Stimulated activated CD4-positive, alpha-beta T cell treated with anti-CD3 and anti-CD28 coated beads, Interleukin-12 subunit alpha, Interleukin-12 subunit beta, amount 100 ng/mL, for 48 hours (primary cell): Measurements from ENCODE around the gene TEX54.
"Not testable (repeated sequence)": the region's sequence is repeated elsewhere in the genome, so short reads cannot be mapped to it uniquely, and the experiment has no call there.

Experiments used
- DNase-seq, 3 donors: peaks; one replicate each; pipeline ENCODE4 v3.0.0-alpha.2; 2020; ENCODE audit warnings: low read depth in 2 of 3, low spot score in 1 of 3

Gene TEX54

DNA sequence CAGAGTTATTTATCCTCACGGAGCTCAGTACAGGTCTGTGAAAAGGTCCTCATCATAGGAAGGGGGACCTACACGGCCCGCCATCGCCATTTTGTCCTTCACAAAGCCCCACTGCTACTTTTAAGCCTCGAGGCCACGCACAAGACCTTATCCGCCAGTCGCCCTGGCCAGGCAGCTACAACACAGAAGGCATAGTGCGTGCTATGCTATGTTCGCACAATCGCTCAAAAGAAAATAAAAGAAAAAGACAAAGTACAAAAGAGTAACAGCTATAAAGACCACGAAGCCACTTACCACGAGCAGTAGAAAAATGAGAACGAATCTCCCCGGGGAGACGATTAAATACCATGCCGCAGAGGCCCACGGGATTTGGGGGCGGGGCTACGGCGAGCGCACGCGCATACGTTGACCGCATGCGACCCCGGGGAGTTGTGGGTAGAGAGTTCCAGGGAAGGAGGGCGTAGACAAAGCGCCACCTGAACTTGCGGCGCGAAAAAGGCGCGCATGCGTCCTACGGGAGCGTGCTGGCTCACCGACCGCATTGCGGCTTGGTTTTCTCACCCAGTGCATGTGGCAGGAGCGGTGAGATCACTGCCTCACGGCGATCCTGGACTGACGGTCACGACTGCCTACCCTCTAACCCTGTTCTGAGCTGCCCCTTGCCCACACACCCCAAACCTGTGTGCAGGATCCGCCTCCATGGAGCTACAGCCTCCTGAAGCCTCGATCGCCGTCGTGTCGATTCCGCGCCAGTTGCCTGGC, 23.1 kb upstream of the TEX54 start:
- DNase-seq = peak; percentile 96 to 99 (median 98)

DNA sequence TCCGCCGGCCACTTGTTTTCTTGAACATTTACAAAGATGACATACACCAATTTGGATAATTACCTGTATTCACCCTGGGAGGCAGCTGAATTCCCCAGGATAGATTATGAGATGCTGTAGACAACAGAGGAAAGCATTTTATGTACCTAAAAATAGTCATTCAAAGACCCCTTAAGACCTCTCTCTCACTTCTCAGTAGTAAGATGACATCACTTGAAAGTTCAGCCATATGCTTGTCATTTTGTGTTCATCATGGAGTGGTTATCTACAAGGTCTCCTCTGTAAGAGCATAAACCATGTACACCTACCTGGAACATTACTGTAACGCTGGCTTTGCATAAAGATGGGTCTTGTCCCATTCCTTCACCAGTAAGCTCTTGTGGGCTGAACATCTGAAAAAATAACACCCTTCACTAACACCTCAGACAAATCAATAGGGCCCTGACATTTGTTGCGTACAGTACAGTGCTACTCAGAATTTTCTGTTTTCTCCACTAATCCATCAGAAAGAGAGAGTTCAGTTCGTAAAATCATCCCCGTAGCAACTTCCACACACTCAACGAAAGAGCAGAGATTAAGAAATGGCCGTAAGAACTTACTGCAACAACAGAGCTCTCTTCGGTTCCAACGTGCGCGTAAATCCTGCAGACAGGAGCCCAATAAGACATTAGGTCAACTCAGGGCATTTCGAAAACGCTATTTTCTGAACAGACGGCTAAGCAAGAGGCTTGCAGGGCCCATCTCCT, 22.4 kb upstream of the TEX54 start:
- DNase-seq = no peak

DNA sequence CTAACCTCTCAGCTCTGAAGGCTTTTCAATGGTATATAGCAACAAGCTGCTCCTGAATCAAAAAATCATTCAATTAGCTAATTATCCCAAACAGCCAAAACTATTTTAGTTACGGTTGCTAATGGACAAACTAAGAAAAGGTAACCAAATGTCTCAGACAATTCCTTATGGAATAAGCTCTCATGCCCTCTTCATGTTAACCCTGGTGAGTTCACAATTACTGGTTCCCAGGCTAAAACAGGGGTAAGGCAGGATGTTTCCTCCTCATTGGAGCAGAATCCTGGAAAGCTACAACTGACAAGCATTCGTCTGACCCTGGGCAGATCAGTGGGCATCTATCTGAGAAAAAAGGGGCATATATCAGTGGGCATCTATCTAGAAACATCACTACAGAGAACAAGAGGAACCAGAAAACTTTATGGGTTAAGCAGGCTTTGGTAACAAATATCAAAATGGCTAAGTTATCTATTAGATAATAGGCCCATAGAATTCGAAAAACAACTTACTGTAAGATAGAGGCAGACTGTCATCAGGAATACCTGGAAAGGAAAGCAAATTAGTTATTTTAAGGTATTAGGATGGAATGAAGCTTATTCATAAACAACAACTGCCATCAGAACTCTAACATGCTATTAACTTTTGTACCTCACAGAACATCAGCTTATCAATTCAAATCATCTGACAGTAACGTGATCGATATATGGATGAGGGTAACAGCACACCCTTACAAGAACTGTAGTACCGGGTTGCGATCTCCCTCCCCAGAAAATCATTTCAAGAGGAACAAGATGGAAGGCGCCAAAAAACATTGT, 21.6 kb upstream of the TEX54 start:
- DNase-seq = no peak

DNA sequence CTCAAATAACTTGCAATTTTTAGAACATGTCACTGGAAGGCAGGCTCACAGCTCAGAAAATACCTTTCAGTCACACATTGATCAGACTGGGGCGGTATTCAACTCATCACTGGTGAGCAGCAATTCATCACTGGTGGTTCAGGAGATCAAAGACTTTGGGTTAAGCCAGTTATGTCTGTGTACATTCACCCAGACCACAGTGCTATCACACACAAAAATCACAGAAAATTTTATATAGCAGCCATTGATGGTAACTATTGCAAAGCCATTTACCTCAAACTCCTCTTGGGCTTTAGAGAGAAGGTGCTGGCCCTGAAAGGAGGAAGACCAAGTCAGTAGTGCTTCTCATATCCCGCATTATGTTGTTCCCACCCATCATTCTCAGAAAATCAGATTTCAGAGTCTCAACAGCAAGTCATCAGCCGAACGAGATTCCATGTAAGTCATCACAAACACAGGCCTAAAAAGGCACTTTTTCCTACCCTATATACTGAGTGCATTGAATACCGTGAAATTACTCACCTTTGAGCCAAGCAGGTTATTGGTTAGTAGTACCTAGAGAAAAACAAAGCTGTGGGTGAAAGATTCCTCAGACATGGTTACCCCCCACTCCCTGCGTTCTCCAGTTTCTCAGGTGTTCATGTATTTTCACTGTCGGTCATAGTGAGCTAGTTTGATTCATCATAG, 20.8 kb upstream of the TEX54 start:
- no peak for DNase-seq

DNA sequence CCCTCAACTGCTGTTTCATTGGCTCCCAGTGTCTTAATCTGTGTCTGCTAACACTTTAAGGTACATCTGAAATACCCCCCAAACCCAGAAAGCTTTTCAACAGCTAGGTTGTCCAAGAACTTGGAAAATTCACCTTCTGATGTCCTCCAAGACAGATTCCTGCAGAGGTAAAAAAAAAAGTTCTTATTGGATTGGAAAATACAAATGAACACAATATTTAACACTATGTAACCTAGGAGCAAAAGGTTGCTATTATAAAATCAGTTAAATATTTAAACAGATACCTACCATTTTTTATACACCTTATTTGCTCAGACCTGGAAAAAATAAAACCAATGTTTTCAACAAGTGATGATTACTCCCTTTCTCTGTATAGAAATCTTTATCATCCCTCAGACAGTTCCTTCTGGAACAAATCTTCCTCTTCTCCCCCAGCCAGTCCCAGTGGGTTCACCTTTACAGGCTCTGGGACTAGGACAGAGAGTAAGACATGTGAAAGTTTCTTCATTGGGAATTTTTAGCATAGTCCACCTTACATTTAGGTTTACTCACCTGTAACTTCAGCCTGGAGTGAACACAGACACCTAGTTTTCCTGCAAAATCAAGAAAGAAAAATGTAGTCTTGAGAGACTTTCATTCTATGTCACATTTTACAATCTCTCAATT, 20.0 kb upstream of the TEX54 start:
- DNase-seq = no peak

- no peak for DNase-seq
Observed at GRCh38 chr11:62851807-62852522, 19.3 kb upstream of the TEX54 start.

DNA sequence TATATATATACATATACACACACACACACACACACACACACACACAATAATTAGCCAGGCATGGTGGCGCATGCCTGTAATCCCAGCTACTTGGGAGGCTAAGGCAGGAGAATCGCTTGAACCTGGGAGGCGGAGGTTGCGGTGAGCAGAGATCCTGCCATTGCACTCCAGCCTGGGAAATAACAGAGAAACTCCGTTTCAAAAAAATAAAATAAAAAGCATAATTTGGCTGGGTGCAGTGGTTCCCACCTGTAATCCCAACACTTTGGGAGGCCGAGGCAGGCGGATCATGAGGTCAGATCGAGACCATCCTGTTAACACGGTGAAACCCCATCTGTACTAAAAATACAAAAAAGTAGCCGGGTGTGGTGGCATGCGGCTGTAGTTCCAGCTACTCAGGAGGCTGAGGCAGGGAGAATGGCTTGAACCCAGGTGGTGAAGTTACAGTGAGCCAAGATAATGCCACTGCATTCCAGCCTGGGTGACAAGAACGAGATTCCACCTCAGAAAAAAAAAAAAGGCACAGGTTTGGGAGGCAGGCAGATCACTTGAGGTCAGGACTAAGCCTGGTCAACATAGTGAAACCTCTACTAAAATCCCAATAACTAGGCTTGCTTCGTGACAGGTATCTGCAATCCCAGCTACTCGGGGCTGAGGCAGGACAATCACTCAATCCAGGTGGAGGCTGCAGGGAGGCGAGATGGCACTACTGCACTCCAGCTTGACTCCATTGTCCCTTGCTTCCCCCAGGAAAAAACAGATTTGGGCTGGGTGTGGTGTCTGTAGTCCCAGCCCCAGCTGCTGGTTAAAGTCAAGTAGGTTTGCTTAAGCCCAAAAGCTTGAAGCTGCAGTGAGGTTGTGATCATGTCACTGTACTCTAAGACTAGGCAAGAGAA, 18.5 kb upstream of the TEX54 start:
- DNase-seq = peak in 1 of 3 donors; percentile 45

GRCh38 chr11:62847767-62848314, 15.2 kb upstream of the TEX54 start:
- no peak for DNase-seq

GRCh38 chr11:62846177-62846576, 13.5 kb upstream of the TEX54 start:
- DNase-seq = no peak

DNA sequence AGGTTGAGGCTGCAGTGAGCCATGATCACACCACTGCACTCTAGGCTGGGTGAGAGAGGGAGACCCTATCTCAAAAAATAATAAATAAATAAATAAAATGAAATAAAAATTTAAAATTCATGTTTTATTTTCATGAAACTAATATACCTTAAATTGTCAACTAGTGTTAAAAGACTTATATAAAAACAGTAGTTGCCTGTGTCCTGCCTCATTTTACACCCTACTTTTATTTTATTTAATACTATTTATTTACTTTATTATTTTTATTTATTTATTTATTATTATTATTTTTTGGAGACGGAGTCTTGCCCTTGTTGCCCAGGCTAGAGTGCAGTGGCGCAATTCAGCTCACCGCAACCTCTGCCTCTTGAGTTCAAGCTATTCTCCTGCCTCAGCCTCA, 11.5 kb upstream of the TEX54 start:
- no peak for DNase-seq

GRCh38 chr11:62843466-62843865, 10.8 kb upstream of the TEX54 start:
- DNase-seq = no peak

DNA sequence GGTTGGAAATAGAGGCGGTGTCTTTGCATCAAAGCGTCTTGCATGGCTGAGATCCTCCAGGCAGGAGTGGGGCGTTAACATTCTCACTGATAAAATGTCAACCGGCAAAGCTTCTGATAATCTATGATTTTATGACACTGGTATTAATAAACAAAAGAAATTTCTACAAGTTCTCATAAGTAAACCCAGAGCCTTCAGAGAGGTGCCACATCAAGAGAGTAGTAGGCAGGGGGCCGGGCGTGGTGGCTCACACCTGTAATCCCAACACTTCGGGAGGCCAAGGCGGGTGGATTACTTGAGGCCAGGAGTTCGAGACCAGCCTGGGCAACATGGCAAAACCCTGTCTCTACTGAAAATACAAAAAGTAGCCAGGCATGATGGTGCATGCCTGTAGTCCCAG, 10.2 kb upstream of the TEX54 start:
- DNase-seq = not testable (repeated sequence)

- no peak for DNase-seq
Observed at GRCh38 chr11:62842171-62842741, 9.6 kb upstream of the TEX54 start.

DNA sequence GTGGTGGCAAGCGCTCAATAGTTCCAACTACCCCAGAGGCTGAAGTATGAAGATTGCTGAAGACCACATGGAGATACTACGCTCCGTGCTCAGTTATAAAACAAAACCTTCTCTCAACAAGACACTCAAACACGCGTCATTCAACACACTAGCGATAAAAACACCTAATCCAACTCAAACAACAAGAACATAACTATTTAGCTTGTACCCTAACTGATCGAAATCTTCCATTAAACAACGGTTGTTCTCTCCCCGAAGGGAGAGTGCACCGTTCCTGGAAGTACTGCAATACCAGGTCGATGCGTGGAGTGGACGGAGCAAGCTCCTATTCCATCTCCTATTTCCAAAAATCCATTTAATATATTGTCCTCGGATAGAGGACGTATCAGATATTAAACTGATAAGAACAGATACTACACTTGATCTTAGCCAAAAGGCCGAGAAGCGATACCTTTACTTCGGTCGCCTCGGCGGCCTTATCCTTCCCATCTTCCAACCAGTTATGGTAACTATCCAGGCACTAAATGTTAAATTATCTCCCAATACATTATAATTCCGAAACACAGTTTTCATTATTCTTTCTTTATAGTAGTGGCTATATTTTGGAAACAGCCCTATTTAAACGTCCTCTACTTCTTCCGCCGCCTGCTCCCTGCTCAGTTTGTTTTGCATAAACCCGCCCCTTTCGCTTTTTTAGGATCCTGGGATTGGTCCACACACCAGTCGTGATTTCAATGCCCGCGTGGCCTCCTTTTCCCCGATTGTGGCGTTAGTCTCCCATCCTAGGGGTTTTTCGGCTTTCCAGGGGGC, 8.9 kb upstream of the TEX54 start:
- peak; percentile 74 to 89 (median 78) for DNase-seq

- peak; percentile 71 to 84 (median 83) for DNase-seq
Observed at GRCh38 chr11:62840721-62841360, 8.2 kb upstream of the TEX54 start.

- DNase-seq = peak; percentile 85 to 89 (median 85)
Observed at GRCh38 chr11:62839050-62839945, 6.7 kb upstream of the TEX54 start, which contains the start of gene WDR74. WDR74 (minus strand) TSS chr11:62839590; CDS start chr11:62839570, 20 bp downstream.
